ENCODE data around the gene FOXN3. TPM values are rescaled to one million over a fixed set of nuclear protein-coding genes. Genes with fewer than 3 reads are reported as not detected.

Gene FOXN3
- total and polyA plus RNA-seq, 2 experiments from 2014 or later: 98.9 to 167 TPM

DNA sequence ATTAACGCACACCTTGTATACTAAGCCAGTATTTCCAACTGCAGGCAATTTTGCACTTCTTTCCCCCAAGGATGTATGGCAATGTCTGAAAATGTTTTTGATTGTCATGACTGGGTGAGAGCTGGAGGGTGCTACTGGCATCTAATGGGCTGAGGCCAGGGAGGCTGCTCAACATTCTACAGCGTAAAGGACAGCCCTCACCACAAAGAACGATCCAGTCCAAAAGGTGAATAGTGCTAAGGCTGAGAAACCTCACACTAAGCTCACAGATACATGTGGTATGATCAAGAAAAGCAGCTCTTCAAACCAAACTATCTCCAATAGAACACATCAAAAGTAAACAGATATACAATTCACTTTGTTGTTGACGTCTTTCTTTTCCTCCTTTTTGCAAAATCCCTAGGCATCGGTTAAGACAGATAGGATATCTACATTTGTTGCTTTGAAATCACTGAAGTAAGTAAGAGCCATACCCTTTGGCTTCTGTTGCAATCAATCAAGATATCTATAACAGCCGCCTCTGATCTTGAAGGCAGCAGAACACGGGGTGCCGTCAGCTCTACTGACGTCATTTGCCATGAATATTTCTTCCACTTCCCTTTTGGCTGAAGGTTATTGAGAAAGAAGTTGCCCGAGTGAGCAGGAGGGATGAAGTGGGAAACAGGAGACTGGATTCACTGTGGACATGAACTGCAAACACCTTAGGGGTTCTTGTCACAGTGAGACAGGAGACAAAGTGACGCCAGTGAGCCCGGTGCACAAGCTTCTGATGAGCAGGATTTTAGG is 218.3 kb downstream of the FOXN3 start:
- no peak overlapping the region for H3K4me2 ChIP-seq
- peaks cover 32% of the 10 kb centered on the region for H3K36me3 Mint-ChIP-seq (ENCODE audit: low read depth)
- H3K4me1 Mint-ChIP-seq: peaks cover 48% of the 10 kb centered on the region
- no peaks in the 10 kb centered on the region for H3K9me3 Mint-ChIP-seq
- 0 out of 2 replicates have a peak, but pooled peaks cover 5% of the 10 kb centered on the region for H3F3A ChIP-seq (replicated peaks; ENCODE audit: low read depth)
- H3K27ac ChIP-seq (ENCODE audit: low read depth): no peak overlapping the region
- H3K4me3 Mint-ChIP-seq: no peak overlapping the region
- H4K20me1 ChIP-seq (replicated peaks; ENCODE audit: insufficient read depth): peaks cover 57% of the 10 kb centered on the region
- peaks cover 9% of the 10 kb centered on the region for H3K27me3 Mint-ChIP-seq (ENCODE audit: insufficient read depth, low read depth, poor library complexity)
- TF ChIP-seq, protein P1, sequence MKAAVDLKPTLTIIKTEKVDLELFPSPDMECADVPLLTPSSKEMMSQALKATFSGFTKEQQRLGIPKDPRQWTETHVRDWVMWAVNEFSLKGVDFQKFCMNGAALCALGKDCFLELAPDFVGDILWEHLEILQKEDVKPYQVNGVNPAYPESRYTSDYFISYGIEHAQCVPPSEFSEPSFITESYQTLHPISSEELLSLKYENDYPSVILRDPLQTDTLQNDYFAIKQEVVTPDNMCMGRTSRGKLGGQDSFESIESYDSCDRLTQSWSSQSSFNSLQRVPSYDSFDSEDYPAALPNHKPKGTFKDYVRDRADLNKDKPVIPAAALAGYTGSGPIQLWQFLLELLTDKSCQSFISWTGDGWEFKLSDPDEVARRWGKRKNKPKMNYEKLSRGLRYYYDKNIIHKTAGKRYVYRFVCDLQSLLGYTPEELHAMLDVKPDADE (IDR thresholded peaks at IDR 0.05): no peak
- TF ChIP-seq, protein P2, sequence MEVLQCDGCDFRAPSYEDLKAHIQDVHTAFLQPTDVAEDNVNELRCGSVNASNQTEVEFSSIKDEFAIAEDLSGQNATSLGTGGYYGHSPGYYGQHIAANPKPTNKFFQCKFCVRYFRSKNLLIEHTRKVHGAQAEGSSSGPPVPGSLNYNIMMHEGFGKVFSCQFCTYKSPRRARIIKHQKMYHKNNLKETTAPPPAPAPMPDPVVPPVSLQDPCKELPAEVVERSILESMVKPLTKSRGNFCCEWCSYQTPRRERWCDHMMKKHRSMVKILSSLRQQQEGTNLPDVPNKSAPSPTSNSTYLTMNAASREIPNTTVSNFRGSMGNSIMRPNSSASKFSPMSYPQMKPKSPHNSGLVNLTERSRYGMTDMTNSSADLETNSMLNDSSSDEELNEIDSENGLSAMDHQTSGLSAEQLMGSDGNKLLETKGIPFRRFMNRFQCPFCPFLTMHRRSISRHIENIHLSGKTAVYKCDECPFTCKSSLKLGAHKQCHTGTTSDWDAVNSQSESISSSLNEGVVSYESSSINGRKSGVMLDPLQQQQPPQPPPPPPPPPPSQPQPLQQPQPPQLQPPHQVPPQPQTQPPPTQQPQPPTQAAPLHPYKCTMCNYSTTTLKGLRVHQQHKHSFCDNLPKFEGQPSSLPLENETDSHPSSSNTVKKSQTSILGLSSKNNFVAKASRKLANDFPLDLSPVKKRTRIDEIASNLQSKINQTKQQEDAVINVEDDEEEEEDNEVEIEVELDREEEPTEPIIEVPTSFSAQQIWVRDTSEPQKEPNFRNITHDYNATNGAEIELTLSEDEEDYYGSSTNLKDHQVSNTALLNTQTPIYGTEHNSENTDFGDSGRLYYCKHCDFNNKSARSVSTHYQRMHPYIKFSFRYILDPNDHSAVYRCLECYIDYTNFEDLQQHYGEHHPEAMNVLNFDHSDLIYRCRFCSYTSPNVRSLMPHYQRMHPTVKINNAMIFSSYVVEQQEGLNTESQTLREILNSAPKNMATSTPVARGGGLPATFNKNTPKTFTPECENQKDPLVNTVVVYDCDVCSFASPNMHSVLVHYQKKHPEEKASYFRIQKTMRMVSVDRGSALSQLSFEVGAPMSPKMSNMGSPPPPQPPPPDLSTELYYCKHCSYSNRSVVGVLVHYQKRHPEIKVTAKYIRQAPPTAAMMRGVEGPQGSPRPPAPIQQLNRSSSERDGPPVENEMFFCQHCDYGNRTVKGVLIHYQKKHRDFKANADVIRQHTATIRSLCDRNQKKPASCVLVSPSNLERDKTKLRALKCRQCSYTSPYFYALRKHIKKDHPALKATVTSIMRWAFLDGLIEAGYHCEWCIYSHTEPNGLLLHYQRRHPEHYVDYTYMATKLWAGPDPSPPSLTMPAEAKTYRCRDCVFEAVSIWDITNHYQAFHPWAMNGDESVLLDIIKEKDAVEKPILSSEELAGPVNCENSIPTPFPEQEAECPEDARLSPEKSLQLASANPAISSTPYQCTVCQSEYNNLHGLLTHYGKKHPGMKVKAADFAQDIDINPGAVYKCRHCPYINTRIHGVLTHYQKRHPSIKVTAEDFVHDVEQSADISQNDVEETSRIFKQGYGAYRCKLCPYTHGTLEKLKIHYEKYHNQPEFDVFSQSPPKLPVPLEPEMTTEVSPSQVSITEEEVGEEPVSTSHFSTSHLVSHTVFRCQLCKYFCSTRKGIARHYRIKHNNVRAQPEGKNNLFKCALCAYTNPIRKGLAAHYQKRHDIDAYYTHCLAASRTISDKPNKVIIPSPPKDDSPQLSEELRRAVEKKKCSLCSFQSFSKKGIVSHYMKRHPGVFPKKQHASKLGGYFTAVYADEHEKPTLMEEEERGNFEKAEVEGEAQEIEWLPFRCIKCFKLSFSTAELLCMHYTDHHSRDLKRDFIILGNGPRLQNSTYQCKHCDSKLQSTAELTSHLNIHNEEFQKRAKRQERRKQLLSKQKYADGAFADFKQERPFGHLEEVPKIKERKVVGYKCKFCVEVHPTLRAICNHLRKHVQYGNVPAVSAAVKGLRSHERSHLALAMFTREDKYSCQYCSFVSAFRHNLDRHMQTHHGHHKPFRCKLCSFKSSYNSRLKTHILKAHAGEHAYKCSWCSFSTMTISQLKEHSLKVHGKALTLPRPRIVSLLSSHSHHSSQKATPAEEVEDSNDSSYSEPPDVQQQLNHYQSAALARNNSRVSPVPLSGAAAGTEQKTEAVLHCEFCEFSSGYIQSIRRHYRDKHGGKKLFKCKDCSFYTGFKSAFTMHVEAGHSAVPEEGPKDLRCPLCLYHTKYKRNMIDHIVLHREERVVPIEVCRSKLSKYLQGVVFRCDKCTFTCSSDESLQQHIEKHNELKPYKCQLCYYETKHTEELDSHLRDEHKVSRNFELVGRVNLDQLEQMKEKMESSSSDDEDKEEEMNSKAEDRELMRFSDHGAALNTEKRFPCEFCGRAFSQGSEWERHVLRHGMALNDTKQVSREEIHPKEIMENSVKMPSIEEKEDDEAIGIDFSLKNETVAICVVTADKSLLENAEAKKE (CRISPR knock-in tag; IDR thresholded peaks at IDR 0.05): no peak
- TF ChIP-seq CREB1 (CRISPR knock-in tag; IDR thresholded peaks at IDR 0.05; ENCODE audit: low read depth): no peak
- TF ChIP-seq, protein P3, sequence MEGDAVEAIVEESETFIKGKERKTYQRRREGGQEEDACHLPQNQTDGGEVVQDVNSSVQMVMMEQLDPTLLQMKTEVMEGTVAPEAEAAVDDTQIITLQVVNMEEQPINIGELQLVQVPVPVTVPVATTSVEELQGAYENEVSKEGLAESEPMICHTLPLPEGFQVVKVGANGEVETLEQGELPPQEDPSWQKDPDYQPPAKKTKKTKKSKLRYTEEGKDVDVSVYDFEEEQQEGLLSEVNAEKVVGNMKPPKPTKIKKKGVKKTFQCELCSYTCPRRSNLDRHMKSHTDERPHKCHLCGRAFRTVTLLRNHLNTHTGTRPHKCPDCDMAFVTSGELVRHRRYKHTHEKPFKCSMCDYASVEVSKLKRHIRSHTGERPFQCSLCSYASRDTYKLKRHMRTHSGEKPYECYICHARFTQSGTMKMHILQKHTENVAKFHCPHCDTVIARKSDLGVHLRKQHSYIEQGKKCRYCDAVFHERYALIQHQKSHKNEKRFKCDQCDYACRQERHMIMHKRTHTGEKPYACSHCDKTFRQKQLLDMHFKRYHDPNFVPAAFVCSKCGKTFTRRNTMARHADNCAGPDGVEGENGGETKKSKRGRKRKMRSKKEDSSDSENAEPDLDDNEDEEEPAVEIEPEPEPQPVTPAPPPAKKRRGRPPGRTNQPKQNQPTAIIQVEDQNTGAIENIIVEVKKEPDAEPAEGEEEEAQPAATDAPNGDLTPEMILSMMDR (conservative IDR thresholded peaks at IDR 0.05; ENCODE audit: low read depth in 2 of 2): no peak
- TF ChIP-seq EZH2phosphoT487 (IDR thresholded peaks at IDR 0.05; ENCODE audit: unreplicated experiment): no peak
- no peak for TF ChIP-seq ZNF331 (CRISPR knock-in tag; IDR thresholded peaks at IDR 0.05; ENCODE audit: low read depth)
- no peak overlapping the region for H3K4me3 ChIP-seq
- H3K79me2 ChIP-seq (replicated peaks; ENCODE audit: insufficient read depth): peaks cover 94% of the 10 kb centered on the region
- ATAC-seq (no peak), DNase-seq (ENCODE audit: low spot score) (no peak)
- peaks cover 25% of the 10 kb centered on the region for H3K4me1 ChIP-seq (ENCODE audit: insufficient read depth)
- H3K27ac Mint-ChIP-seq: no peak overlapping the region; the same call in 1 of the 2 replicates
- no peak overlapping the region for H2AFZ ChIP-seq
- H3K36me3 ChIP-seq (ENCODE audit: insufficient read depth): no peaks in the 10 kb centered on the region
- H3K9me2 ChIP-seq (ENCODE audit: insufficient read depth): peaks cover 4% of the 10 kb centered on the region; the same call in 1 of the 2 replicates
- H3K27me3 ChIP-seq (ENCODE audit: insufficient read depth): no peaks in the 10 kb centered on the region

Measured in GM23338 (cell line).